Measurements from ENCODE around the gene S100A2.

DNA sequence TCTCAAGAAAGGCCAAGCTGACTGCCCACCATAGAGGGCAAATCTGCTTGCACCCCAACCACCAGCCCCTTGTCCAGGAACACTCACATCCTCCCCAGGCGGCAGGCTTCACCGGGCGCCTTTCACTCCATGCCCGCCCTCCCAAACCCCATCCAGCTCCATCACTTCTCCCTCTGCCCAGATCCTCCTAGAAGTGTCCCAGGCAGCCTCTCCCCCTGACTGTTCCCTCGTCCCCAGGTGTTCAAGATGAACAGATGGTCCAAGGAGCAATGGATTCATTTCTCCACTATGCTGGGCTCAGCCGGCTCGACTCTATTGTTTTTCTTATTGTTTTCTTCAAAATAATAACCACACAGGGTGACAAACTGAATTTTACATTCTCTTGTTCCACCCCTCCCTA lies 52.0 kb downstream of the S100A2 start:
- TF ChIP-seq, protein P1, sequence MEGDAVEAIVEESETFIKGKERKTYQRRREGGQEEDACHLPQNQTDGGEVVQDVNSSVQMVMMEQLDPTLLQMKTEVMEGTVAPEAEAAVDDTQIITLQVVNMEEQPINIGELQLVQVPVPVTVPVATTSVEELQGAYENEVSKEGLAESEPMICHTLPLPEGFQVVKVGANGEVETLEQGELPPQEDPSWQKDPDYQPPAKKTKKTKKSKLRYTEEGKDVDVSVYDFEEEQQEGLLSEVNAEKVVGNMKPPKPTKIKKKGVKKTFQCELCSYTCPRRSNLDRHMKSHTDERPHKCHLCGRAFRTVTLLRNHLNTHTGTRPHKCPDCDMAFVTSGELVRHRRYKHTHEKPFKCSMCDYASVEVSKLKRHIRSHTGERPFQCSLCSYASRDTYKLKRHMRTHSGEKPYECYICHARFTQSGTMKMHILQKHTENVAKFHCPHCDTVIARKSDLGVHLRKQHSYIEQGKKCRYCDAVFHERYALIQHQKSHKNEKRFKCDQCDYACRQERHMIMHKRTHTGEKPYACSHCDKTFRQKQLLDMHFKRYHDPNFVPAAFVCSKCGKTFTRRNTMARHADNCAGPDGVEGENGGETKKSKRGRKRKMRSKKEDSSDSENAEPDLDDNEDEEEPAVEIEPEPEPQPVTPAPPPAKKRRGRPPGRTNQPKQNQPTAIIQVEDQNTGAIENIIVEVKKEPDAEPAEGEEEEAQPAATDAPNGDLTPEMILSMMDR (IDR thresholded peaks at IDR 0.05; ENCODE audit: extremely low read depth in 1 of 2, insufficient read depth in 1 of 2, low read depth in 1 of 2, low read length in 2 of 2), result no peak
- TF ChIP-seq EZH2 (IDR thresholded peaks at IDR 0.05; ENCODE audit: borderline replicate concordance, low read depth, low read length, severe bottlenecking) (no peak), POLR2A (IDR thresholded peaks at IDR 0.05; ENCODE audit: low read depth, low read length) (no peak), POLR2AphosphoS5 (IDR thresholded peaks at IDR 0.05; ENCODE audit: insufficient read depth, low read depth, low read length) (no peak)
